Suprapubic skin (tissue), 4 donors: ENCODE results near the gene C1QL1. TPM values are rescaled to one million over a fixed set of nuclear protein-coding genes. Genes with fewer than 3 reads are reported as not detected.

ENCODE experiments used
- DNase-seq, 2 donors: peaks; one replicate each; pipeline ENCODE4 v3.0.0-alpha.2; 2019; ENCODE audit warnings: low spot score in 2 of 2
- H3K27ac ChIP-seq: fragments of 200-600 bp; sonication (generic); one replicate; pipeline ENCODE4 v1.5.1; 2019
- H3K27me3 ChIP-seq: fragments of 200-600 bp; sonication (generic); one replicate; pipeline ENCODE4 v1.5.1; 2019
- H3K36me3 ChIP-seq: fragments of 200-600 bp; sonication (generic); one replicate; pipeline ENCODE4 v1.5.1; 2019
- H3K4me1 ChIP-seq: fragments of 200-600 bp; sonication (generic); one replicate; pipeline ENCODE4 v1.5.1; 2019
- H3K4me3 ChIP-seq: fragments of 200-600 bp; sonication (generic); one replicate; pipeline ENCODE4 v1.5.1; 2019; ENCODE audit warnings: mild to moderate bottlenecking
- H3K9me3 ChIP-seq: fragments of 200-600 bp; sonication (generic); one replicate; pipeline ENCODE4 v1.5.1; 2019
- CTCF ChIP-seq, 2 donors: fragments of 200-600 bp in 1 of 2; fragments of 450-650 bp in 1 of 2; sonication (generic) in 1 of 2; IDR thresholded peaks; one replicate each; pipeline ENCODE4 v1.5.1; 2016 to 2019; ENCODE audit warnings: antibody characterized with exemption in 2 of 2, mild to moderate bottlenecking in 1 of 2, moderate library complexity in 1 of 2
- EP300 ChIP-seq: sonication (generic); formaldehyde crosslinking; IDR thresholded peaks from one replicate; pipeline ENCODE4 v1.6.1; 2017; ENCODE audit warnings: antibody characterized with exemption
- POLR2A ChIP-seq, 2 donors: fragments of 450-650 bp; IDR thresholded peaks; one replicate each; pipeline ENCODE4 v1.6.1; 2017; ENCODE audit warnings: antibody characterized with exemption in 2 of 2, mild to moderate bottlenecking in 2 of 2, moderate library complexity in 2 of 2
- POLR2AphosphoS5 ChIP-seq, 3 donors: sonication (generic); formaldehyde crosslinking; IDR thresholded peaks; one replicate each; pipeline ENCODE4 v1.6.1; 2017; ENCODE audit warnings: antibody characterized with exemption in 3 of 3
- WGBS: methylation state at CpG from one replicate; pipeline ENCODE4 v1.1.5; 2018; 5-methylcytosine and 5-hydroxymethylcytosine counted together
- total RNA-seq, 4 donors: library from RNA; depleted of rRNA; stranded (reverse); fragments of >200 nt; gene quantifications; one replicate each; pipeline ENCODE4 v1.1.0, GENCODE V29; 2016

Gene C1QL1
- total RNA-seq, 4 donors from 2014 or later: not detected

- 87% methylated on average over 6 of the region's 6 CpGs for WGBS
- Histone ChIP-seq H3K4me1 (peaks cover 27% of the 10 kb centered on the region), H3K9me3 (no peaks in the 10 kb centered on the region), H3K27ac (no peak overlapping the region), H3K4me3 (no peak overlapping the region), H3K27me3 (peaks cover 8% of the 10 kb centered on the region), H3K36me3 (no peaks in the 10 kb centered on the region)
- TF ChIP-seq CTCF (IDR thresholded peaks at IDR 0.05) (no peak), POLR2AphosphoS5 (IDR thresholded peaks at IDR 0.05) (no peak), POLR2A (IDR thresholded peaks at IDR 0.05) (no peak), EP300 (no peak)
- DNase-seq: peak in 1 of 2 donors; percentile 46
Measured at GRCh38 chr17:44917456-44917855, 50.6 kb downstream of the C1QL1 start.

GRCh38 chr17:44916781-44917241 lies 51.3 kb downstream of the C1QL1 start:
- 28% methylated on average over 6 of the region's 10 CpGs for WGBS
- Histone ChIP-seq H3K27me3 (peaks cover 14% of the 10 kb centered on the region), H3K36me3 (no peaks in the 10 kb centered on the region), H3K27ac (peak overlapping the region; percentile 44), H3K4me1 (peaks cover 27% of the 10 kb centered on the region), H3K4me3 (no peak overlapping the region), H3K9me3 (no peaks in the 10 kb centered on the region)
- TF ChIP-seq CTCF (IDR thresholded peaks at IDR 0.05) (no peak), POLR2AphosphoS5 (IDR thresholded peaks at IDR 0.05) (no peak), POLR2A (IDR thresholded peaks at IDR 0.05) (no peak)
- DNase-seq: peak in 1 of 2 donors; percentile 66

- H3K4me3 ChIP-seq: no peak overlapping the region
- no peak for TF ChIP-seq POLR2AphosphoS5 (IDR thresholded peaks at IDR 0.05)
- no peak for TF ChIP-seq POLR2A (IDR thresholded peaks at IDR 0.05)
- no peak for TF ChIP-seq CTCF (IDR thresholded peaks at IDR 0.05)
- TF ChIP-seq EP300: no peak
- no peaks in the 10 kb centered on the region for H3K9me3 ChIP-seq
- no peaks in the 10 kb centered on the region for H3K36me3 ChIP-seq
- peaks cover 21% of the 10 kb centered on the region for H3K27me3 ChIP-seq
- DNase-seq: peak in 1 of 2 donors; percentile 44
- peaks cover 34% of the 10 kb centered on the region for H3K4me1 ChIP-seq
- H3K27ac ChIP-seq: peak overlapping the region; percentile 44
- WGBS: 66% methylated on average over 11 of the region's 11 CpGs
Measured at GRCh38 chr17:44915862-44916780, 52.0 kb downstream of the C1QL1 start.

DNA sequence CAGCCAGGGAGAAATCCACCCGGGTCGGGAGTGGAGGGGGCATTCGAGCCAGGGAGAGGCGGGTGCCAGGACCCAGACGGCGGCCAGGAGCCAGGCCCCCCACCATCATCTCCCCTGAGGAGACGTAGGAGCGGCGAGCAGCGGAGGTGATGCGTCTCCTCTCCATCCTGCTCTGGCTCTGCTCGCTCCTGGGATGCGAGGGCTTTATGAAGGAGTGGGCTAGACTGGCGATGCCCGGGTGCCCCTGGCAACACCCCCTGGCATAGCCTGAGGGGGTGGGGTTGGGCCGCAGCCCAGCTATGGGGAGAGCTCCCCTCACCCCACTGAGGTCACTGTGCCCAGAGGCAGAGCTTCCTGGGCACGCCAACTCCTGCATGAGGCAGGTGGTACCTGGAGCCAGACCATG lies 52.8 kb downstream of the C1QL1 start, which contains the start of gene GFAP:
Gene GFAP (minus strand): TSS at position 180 of the 406 bp plus-strand sequence. CDS start 14 bp downstream, at position 166.
- no peak for TF ChIP-seq EP300
- no peak for TF ChIP-seq POLR2A (IDR thresholded peaks at IDR 0.05)
- no peak for TF ChIP-seq POLR2AphosphoS5 (IDR thresholded peaks at IDR 0.05)
- no peak for TF ChIP-seq CTCF (IDR thresholded peaks at IDR 0.05)
- H3K4me3 ChIP-seq: no peak within 1 kb of the TSS
- no peaks in the 10 kb centered on the region for H3K36me3 ChIP-seq
- 81% methylated on average over 13 of the region's 17 CpGs for WGBS
- H3K9me3 ChIP-seq: no peaks in the 10 kb centered on the region
- peak within 1 kb of the TSS; percentile 44 for H3K27ac ChIP-seq
- H3K4me1 ChIP-seq: peaks cover 35% of the 10 kb centered on the region
- peak; percentile 55 to 72 for DNase-seq
- peaks cover 23% of the 10 kb centered on the region for H3K27me3 ChIP-seq

- WGBS: 89% methylated on average over 10 of the region's 19 CpGs
- Histone ChIP-seq H3K4me3 (no peak overlapping the region), H3K4me1 (peaks cover 32% of the 10 kb centered on the region), H3K36me3 (no peaks in the 10 kb centered on the region), H3K9me3 (no peaks in the 10 kb centered on the region), H3K27me3 (peaks cover 23% of the 10 kb centered on the region), H3K27ac (no peak overlapping the region)
- no peak for TF ChIP-seq POLR2AphosphoS5 (IDR thresholded peaks at IDR 0.05)
- TF ChIP-seq POLR2A (IDR thresholded peaks at IDR 0.05): no peak
- TF ChIP-seq EP300: no peak
- no peak for TF ChIP-seq CTCF (IDR thresholded peaks at IDR 0.05)
- DNase-seq: no peak
Measured at GRCh38 chr17:44914698-44915271, 53.3 kb downstream of the C1QL1 start.
